ENCODE measurements around the gene HMGB2. TPM values are rescaled to one million over a fixed set of nuclear protein-coding genes. Genes with fewer than 3 reads are reported as not detected.

Gene HMGB2
- total RNA-seq, 1 donor from 2014 or later: 39.4 TPM

DNA sequence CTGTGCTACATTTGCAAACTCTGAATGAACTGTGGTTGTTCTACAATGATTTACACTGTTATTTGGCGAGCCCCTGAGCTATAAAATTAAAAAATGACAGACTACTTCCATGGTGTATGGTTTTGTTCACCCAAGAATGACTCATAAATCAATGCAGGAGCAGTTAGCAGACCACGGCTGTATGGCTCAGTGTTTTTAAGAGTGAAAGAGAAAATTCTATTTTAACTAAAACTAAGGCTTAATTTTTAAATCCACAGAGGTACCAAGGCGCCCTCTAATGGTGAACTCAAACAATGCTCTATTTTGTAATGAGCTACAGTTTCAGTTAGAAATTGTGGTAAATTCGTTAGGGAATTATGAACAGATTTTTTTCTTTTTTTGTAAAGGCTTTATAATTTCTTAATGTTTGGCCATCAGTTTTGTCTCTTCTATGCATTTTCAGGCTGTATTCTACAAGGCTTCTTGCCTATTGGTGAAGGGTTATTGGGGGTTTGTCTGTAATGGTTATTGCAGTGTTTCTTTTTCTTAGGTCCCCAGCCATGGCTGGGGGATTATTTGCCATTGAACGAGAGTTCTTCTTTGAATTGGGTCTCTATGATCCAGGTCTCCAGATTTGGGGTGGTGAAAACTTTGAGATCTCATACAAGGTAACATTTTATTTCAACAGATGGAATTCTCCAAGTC lies 32.5 kb downstream of the HMGB2 start:
- no peaks in the 10 kb centered on the region for H3K9me3 ChIP-seq (replicated peaks)
- H3K4me1 ChIP-seq: no peaks in the 10 kb centered on the region
- H3K36me3 ChIP-seq: peaks cover 2% of the 10 kb centered on the region
- H3K27me3 ChIP-seq (ENCODE audit: low read depth): no peaks in the 10 kb centered on the region
- intact Hi-C loops (cut with micrococcal nuclease): no loop called here
- DNase-seq: no peak
- H3K27ac ChIP-seq (replicated peaks): no peak overlapping the region
- no peak overlapping the region for H3K4me3 ChIP-seq
- TF ChIP-seq CTCF (IDR thresholded peaks at IDR 0.05; ENCODE audit: borderline replicate concordance): peak; percentile 76

GRCh38 chr4:173294444-173294843 lies 39.7 kb downstream of the HMGB2 start:
- no peak overlapping the region for H3K4me3 ChIP-seq
- no peaks in the 10 kb centered on the region for H3K9me3 ChIP-seq (replicated peaks)
- no peaks in the 10 kb centered on the region for H3K27me3 ChIP-seq (ENCODE audit: low read depth)
- no peaks in the 10 kb centered on the region for H3K4me1 ChIP-seq
- DNase-seq: no peak
- TF ChIP-seq CTCF (IDR thresholded peaks at IDR 0.05; ENCODE audit: borderline replicate concordance): no peak
- H3K36me3 ChIP-seq: no peaks in the 10 kb centered on the region
- H3K27ac ChIP-seq (replicated peaks): no peak overlapping the region
- intact Hi-C loops (cut with micrococcal nuclease): no loop called here

- TF ChIP-seq CTCF (IDR thresholded peaks at IDR 0.05; ENCODE audit: borderline replicate concordance): no peak
- peaks cover 2% of the 10 kb centered on the region for H3K4me1 ChIP-seq
- no peak for DNase-seq
- H3K36me3 ChIP-seq: no peaks in the 10 kb centered on the region
- no peaks in the 10 kb centered on the region for H3K27me3 ChIP-seq (ENCODE audit: low read depth)
- no peak overlapping the region for H3K4me3 ChIP-seq
- intact Hi-C loops (cut with micrococcal nuclease): no loop called here
- no peaks in the 10 kb centered on the region for H3K9me3 ChIP-seq (replicated peaks)
- no peak overlapping the region for H3K27ac ChIP-seq (replicated peaks)
Observed at GRCh38 chr4:173293663-173294062, 40.5 kb downstream of the HMGB2 start.

DNA sequence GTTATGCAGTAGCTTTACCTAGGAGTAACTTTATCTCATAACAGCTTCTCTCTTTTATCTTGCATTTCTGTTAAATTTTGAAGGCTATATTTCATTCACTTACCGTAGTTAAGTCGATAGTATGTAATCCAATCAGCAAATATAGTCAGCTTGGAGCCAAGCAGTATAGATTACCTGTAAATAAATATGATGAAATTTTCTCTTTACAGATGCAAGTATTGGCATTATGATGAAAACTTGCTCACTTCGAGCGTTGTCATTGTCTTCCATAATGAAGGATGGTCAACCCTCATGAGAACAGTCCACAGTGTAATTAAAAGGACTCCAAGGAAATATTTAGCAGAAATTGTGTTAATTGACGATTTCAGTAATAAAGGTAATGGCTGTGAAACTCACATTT lies 42.3 kb downstream of the HMGB2 start:
- Histone ChIP-seq H3K27me3 (ENCODE audit: low read depth) (no peaks in the 10 kb centered on the region), H3K4me3 (no peak overlapping the region), H3K27ac (replicated peaks) (no peak overlapping the region), H3K36me3 (no peaks in the 10 kb centered on the region), H3K9me3 (replicated peaks) (peaks cover 7% of the 10 kb centered on the region), H3K4me1 (peaks cover 6% of the 10 kb centered on the region)
- no peak for DNase-seq
- TF ChIP-seq CTCF (IDR thresholded peaks at IDR 0.05; ENCODE audit: borderline replicate concordance): no peak
- intact Hi-C loops (cut with micrococcal nuclease): no loop called here

- Histone ChIP-seq H3K27me3 (ENCODE audit: low read depth) (no peaks in the 10 kb centered on the region), H3K9me3 (replicated peaks) (peaks cover 32% of the 10 kb centered on the region), H3K4me3 (peak overlapping the region; percentile 35), H3K4me1 (peaks cover 6% of the 10 kb centered on the region), H3K36me3 (peaks cover 2% of the 10 kb centered on the region), H3K27ac (replicated peaks) (peak overlapping the region; percentile 4)
- intact Hi-C loops (cut with micrococcal nuclease): no loop called here
- TF ChIP-seq CTCF (IDR thresholded peaks at IDR 0.05; ENCODE audit: borderline replicate concordance): no peak
- DNase-seq: no peak
Observed at GRCh38 chr4:173289353-173289727, 44.8 kb downstream of the HMGB2 start.

Measured in left ventricle myocardium inferior (tissue), 1 donor.